IMR-90 (cell line): Measurements from ENCODE around the gene RBM25. TPM values are rescaled to one million over a fixed set of nuclear protein-coding genes. Genes with fewer than 3 reads are reported as not detected.
"Not testable (repeated sequence)": the region's sequence is repeated elsewhere in the genome, so short reads cannot be mapped to it uniquely, and the experiment has no call there.

Experiments
- ATAC-seq: fragments of 200-7000 bp; cut with Tn5 transposase; 2 replicates; pipeline ENCODE4 v1.9.1; 2020; ENCODE audit warnings: low read depth, mild to moderate bottlenecking, moderate library complexity
- BruUV-seq: library from RNA; stranded (reverse); fragments of 400-500 nt; replicated peaks from 2 replicates; lab custom pipeline; 2021; lab: Mats Ljungman, UMichigan
- CTCF ChIA-PET: fragments of 300-600 bp; formaldehyde crosslinking; extraction: SDS; loops from one replicate; lab custom pipeline; 2021; ENCODE audit warnings: antibody characterized with exemption; lab: Yijun Ruan, JAX
- POLR2A ChIA-PET: fragments of 300-600 bp; sonication (Branson Sonifier 250); formaldehyde crosslinking; loops from one replicate; lab custom pipeline; 2022; ENCODE audit warnings: antibody characterized with exemption; ENCODE audit not compliant: unreplicated experiment; lab: Charles Lee
- DNase-seq: peaks from one replicate; pipeline ENCODE4 v3.0.0; 2013
- H2AFZ ChIP-seq: replicated peaks from 2 replicates; pipeline ENCODE3; 2013; ENCODE audit warnings: low read length, mild to moderate bottlenecking; ENCODE audit not compliant: poor library complexity
- H2AK5ac ChIP-seq: 2 replicates; pipeline ENCODE4 v1.6.1; 2013; ENCODE audit warnings: low read depth, low read length, inconsistent platforms
- H2AK9ac ChIP-seq: replicated peaks from 2 replicates; pipeline ENCODE3; 2013; ENCODE audit warnings: mild to moderate bottlenecking, low read depth, low read length, moderate library complexity; ENCODE audit not compliant: poor library complexity
- H2BK120ac ChIP-seq: 2 replicates; pipeline ENCODE4 v1.6.1; 2013; ENCODE audit warnings: low read depth, low read length, inconsistent platforms
- H2BK15ac ChIP-seq: 3 replicates; pipeline ENCODE4 v1.6.1; 2013; ENCODE audit warnings: low read depth, low read length, inconsistent platforms
- H2BK20ac ChIP-seq: 2 replicates; pipeline ENCODE4 v1.6.1; 2013; ENCODE audit warnings: low read depth, mild to moderate bottlenecking, inconsistent platforms, low read length, moderate library complexity
- H2BK5ac ChIP-seq: 2 replicates; pipeline ENCODE4 v1.6.1; 2013; ENCODE audit warnings: mild to moderate bottlenecking, low read depth, low read length, inconsistent platforms; ENCODE audit not compliant: poor library complexity, severe bottlenecking
- H3K14ac ChIP-seq: replicated peaks from 2 replicates; pipeline ENCODE4 v1.6.1; 2013; ENCODE audit warnings: low read depth, low read length, inconsistent platforms
- H3K18ac ChIP-seq: 2 replicates; pipeline ENCODE4 v1.6.1; 2013; ENCODE audit warnings: low read depth, low read length, control low read depth
- H3K23ac ChIP-seq: 2 replicates; pipeline ENCODE4 v1.6.1; 2013; ENCODE audit warnings: low read depth, low read length, inconsistent platforms
- H3K27ac ChIP-seq: 2 replicates; pipeline ENCODE4 v1.5.1; 2013; ENCODE audit warnings: mild to moderate bottlenecking, control low read depth, low read length; ENCODE audit not compliant: insufficient read depth
- H3K27me3 ChIP-seq: 2 replicates; pipeline ENCODE4 v1.6.1; 2013; ENCODE audit warnings: low read length; ENCODE audit not compliant: control insufficient read depth, insufficient read depth
- H3K36me3 ChIP-seq: 2 replicates; pipeline ENCODE4 v1.6.1; 2013; ENCODE audit warnings: low read length, mixed read lengths; ENCODE audit not compliant: control insufficient read depth, insufficient read depth
- H3K4ac ChIP-seq: 2 replicates; pipeline ENCODE4 v1.6.1; 2013; ENCODE audit warnings: low read depth, low read length, inconsistent platforms
- H3K4me1 ChIP-seq: 2 replicates; pipeline ENCODE4 v1.6.1; 2013; ENCODE audit warnings: low read length, mixed read lengths; ENCODE audit not compliant: control insufficient read depth, insufficient read depth
- H3K4me2 ChIP-seq: 2 replicates; pipeline ENCODE4 v1.6.1; 2013; ENCODE audit warnings: low read depth, mild to moderate bottlenecking, control low read depth, low read length, moderate library complexity
- H3K4me3 ChIP-seq: 2 replicates; pipeline ENCODE4 v1.5.1; 2013; ENCODE audit warnings: low read depth, mild to moderate bottlenecking, control low read depth, low read length, moderate library complexity; ENCODE audit not compliant: insufficient read depth
- H3K56ac ChIP-seq: 2 replicates; pipeline ENCODE4 v1.6.1; 2013; ENCODE audit warnings: low read length, inconsistent platforms; ENCODE audit not compliant: insufficient read depth; ENCODE audit errors: extremely low read depth
- H3K79me1 ChIP-seq, 2 experiments: 2 replicates each; pipeline ENCODE4 v1.6.1; 2013; ENCODE audit warnings: low read length in 2 of 2, inconsistent platforms in 1 of 2, low read depth in 1 of 2
- H3K9ac ChIP-seq: 2 replicates; pipeline ENCODE4 v1.6.1; 2013; ENCODE audit warnings: low read depth, low read length, control low read depth
- H3K9me1 ChIP-seq: 2 replicates; pipeline ENCODE4 v1.6.1; 2013; ENCODE audit warnings: low read length, inconsistent platforms; ENCODE audit not compliant: insufficient read depth
- H3K9me3 ChIP-seq: 2 replicates; pipeline ENCODE4 v1.6.1; 2013; ENCODE audit warnings: low read length; ENCODE audit not compliant: control insufficient read depth, insufficient read depth
- H4K20me1 ChIP-seq: 2 replicates; pipeline ENCODE4 v1.6.1; 2013; ENCODE audit warnings: low read length, inconsistent platforms; ENCODE audit not compliant: insufficient read depth
- H4K5ac ChIP-seq: 2 replicates; pipeline ENCODE4 v1.6.1; 2013; ENCODE audit warnings: mild to moderate bottlenecking, low read depth, low read length, control low read depth
- H4K8ac ChIP-seq, 2 experiments: 2 replicates each; pipeline ENCODE4 v1.6.1; 2013; ENCODE audit warnings: low read depth in 2 of 2, low read length in 2 of 2, control low read depth in 1 of 2, inconsistent platforms in 1 of 2
- H4K91ac ChIP-seq: 2 replicates; pipeline ENCODE4 v1.6.1; 2013; ENCODE audit warnings: low read depth, low read length, inconsistent platforms; ENCODE audit not compliant: insufficient read depth
- BHLHE40 ChIP-seq: fragments of 150-350 bp; IDR thresholded peaks from 2 replicates; pipeline ENCODE4 v1.6.1; 2016; ENCODE audit warnings: mild to moderate bottlenecking, low read depth, low read length
- CEBPB ChIP-seq: IDR thresholded peaks from 2 replicates; pipeline ENCODE4 v1.6.1; 2012; ENCODE audit warnings: low read depth, low read length, improper control_type of control experiment
- CHD1 ChIP-seq: IDR thresholded peaks from 2 replicates; pipeline ENCODE4 v1.6.1; 2012; ENCODE audit warnings: low read depth, low read length, improper control_type of control experiment
- NFE2L2 ChIP-seq: fragments of 150-350 bp; IDR thresholded peaks from 2 replicates; pipeline ENCODE4 v1.6.1; 2016; ENCODE audit warnings: low read depth, mild to moderate bottlenecking, low read length
- POLR2A ChIP-seq: IDR thresholded peaks from 2 replicates; pipeline ENCODE4 v1.6.1; 2012; ENCODE audit warnings: mild to moderate bottlenecking, low read depth, low read length
- RAD21 ChIP-seq: IDR thresholded peaks from 2 replicates; pipeline ENCODE4 v1.6.1; 2012; ENCODE audit warnings: low read length, improper control_type of control experiment
- RFX5 ChIP-seq: IDR thresholded peaks from 2 replicates; pipeline ENCODE4 v1.8.0; 2012; ENCODE audit warnings: low read depth, mild to moderate bottlenecking, low read length, moderate library complexity
- SMC3 ChIP-seq: fragments of 150-350 bp; IDR thresholded peaks from 2 replicates; pipeline ENCODE4 v1.6.1; 2016; ENCODE audit warnings: low read depth, mild to moderate bottlenecking, antibody characterized with exemption, low read length, moderate library complexity
- WGBS, 2 experiments: methylation state at CpG; one replicate each; pipeline versions ENCODE4 v1.1.5 to v1.1.7; 2013; ENCODE audit warnings: missing lambda C conversion rate in 2 of 2; ENCODE audit not compliant: insufficient read length in 1 of 2; ENCODE audit errors: extremely low coverage in 2 of 2; 5-methylcytosine and 5-hydroxymethylcytosine counted together
- dilution Hi-C: fragments of 300-500 bp; cut with HindIII; formaldehyde crosslinking; loops from one replicate; pipeline ENCODE4 v1.14.3; 2018; ENCODE audit warnings: low sequenced_read_pairs; ENCODE audit not compliant: unreplicated experiment
- in situ Hi-C: fragments of 300-500 bp; cut with MboI; formaldehyde crosslinking; loops from 3 replicates; pipeline ENCODE4 v1.14.3; 2019; ENCODE audit warnings: low sequenced_read_pairs, inconsistent platforms, mixed read lengths
- intact Hi-C: fragments of 100-400 bp; cut with micrococcal nuclease; formaldehyde crosslinking; loops from 2 replicates; pipeline ENCODE4 v1.10.0; 2022
- polyA plus RNA-seq, 3 experiments: library from polyadenylated mRNA; depleted of rRNA; stranded (reverse); fragments of >200 nt; gene quantifications; 2 replicates each; pipeline ENCODE4 v1.2.3, GENCODE V29; 2012; ENCODE audit warnings: low replicate concordance in 1 of 3
- total RNA-seq: library from RNA; depleted of rRNA; stranded (reverse); fragments of >200 nt; gene quantifications from 2 replicates; pipeline ENCODE4 v1.2.3, GENCODE V29; 2012

The RBM25 gene
- total and polyA plus RNA-seq, 2 of the 4 experiments (the other 2 are of a cell fraction) = 32.3 to 32.9 TPM

DNA sequence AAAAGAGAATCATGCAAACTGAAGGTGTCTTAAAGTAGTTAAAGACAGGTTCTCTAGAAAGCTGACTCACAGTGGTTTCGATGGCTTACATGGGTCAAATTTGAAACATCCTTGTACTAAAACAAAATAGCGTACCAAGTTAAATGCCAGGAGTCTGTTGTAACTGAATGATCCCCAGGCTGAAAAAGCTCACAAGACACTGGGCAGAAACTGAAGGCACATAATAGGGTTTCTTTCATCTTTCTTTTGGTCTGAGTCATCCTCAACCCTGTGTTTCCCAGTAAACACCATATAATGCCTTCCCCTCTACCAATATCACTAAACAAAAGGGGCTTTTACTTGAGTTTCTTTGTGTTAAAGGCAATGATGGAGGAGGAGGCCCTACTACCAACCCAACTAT, 44.2 kb upstream of the RBM25 start:
- in situ Hi-C loops = no loop called here
- CTCF ChIA-PET = no interaction called here

DNA sequence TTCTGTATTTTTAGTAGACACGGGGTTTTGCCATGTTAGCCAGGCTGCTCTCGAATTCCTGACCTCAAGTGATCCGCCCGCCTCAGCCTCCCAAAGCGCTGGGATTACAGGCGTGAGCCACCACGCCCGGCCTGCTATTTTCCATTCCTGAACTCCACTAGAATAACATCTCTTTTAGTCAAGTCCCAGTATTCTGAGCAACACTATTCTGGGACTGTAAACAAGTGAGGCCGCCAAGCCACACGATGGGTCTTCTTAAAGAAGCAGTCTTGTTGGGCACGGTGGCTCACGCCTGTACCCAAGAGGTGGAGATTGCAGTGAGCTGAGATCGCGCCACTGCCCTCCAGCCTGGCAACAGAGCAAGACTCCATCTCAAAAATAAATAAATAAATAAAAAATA, 42.8 kb upstream of the RBM25 start:
- H3K56ac ChIP-seq, intact Hi-C loops, ATAC-seq, H4K8ac ChIP-seq, DNase-seq, H3K23ac ChIP-seq, POLR2A ChIA-PET, H3K9me3 ChIP-seq, dilution Hi-C loops, H3K27me3 ChIP-seq, H2BK15ac ChIP-seq, H3K27ac ChIP-seq, H4K91ac ChIP-seq, H3K14ac ChIP-seq, H2AK9ac ChIP-seq, H3K4me2 ChIP-seq, H2AFZ ChIP-seq, H3K4ac ChIP-seq, H3K4me3 ChIP-seq, H3K9me1 ChIP-seq, in situ Hi-C loops, H2AK5ac ChIP-seq, H2BK5ac ChIP-seq, H2BK120ac ChIP-seq, H3K18ac ChIP-seq, BruUV-seq, H4K5ac ChIP-seq, H2BK20ac ChIP-seq, CTCF ChIA-PET, H3K4me1 ChIP-seq, H3K9ac ChIP-seq: not testable (repeated sequence)
- Histone ChIP-seq H4K20me1 (peaks cover 18% of the 10 kb centered on the region; the same call in 1 of the 2 replicates), H3K36me3 (peaks cover 30% of the 10 kb centered on the region), H3K79me1 (peaks cover 10 to 74% of the 10 kb centered on the region in 2 experiments)
- 100% methylated on average over 1 of the region's 14 CpGs; no CpG with 5 or more reads in 1 of the 2 experiments for WGBS, 2 experiments

More for the DNA sequence above, 44.2 kb upstream of the RBM25 start:
- Histone ChIP-seq H2BK15ac (no peak overlapping the region), H2BK120ac (no peak overlapping the region), H3K56ac (no peak overlapping the region), H2AK5ac (no peak overlapping the region), H2AK9ac (no peak overlapping the region), H3K9me1 (0 out of 2 replicates have a peak, but pooled peaks cover 4% of the 10 kb centered on the region), H3K27me3 (no peaks in the 10 kb centered on the region), H4K20me1 (peaks cover 19% of the 10 kb centered on the region; the same call in 1 of the 2 replicates), H3K36me3 (peaks cover 29% of the 10 kb centered on the region), H2BK5ac (peak overlapping the region; percentile 58), H4K5ac (no peak overlapping the region), H3K79me1 (peaks cover 13 to 74% of the 10 kb centered on the region in 2 experiments), H3K27ac (no peak overlapping the region), H3K4me3 (no peak overlapping the region), H3K9ac (no peak overlapping the region), H3K18ac (no peak overlapping the region), H3K14ac (no peak overlapping the region), H4K8ac (no peak overlapping the region), H4K91ac (no peak overlapping the region), H3K4me1 (peaks cover 4% of the 10 kb centered on the region; the same call in 1 of the 2 replicates), H2AFZ (no peak overlapping the region), H3K4ac (no peak overlapping the region), H3K9me3 (no peaks in the 10 kb centered on the region), H3K4me2 (peak overlapping the region; percentile 16; the same call in 1 of the 2 replicates), H2BK20ac (no peak overlapping the region), H3K23ac (no peak overlapping the region)
- peak; percentile 30; the same call in 1 of the 2 replicates for TF ChIP-seq NFE2L2
- TF ChIP-seq BHLHE40 = no peak
- no peak for TF ChIP-seq SMC3
- no peak for TF ChIP-seq RAD21
- TF ChIP-seq CHD1 = no peak
- TF ChIP-seq CEBPB = no peak
- TF ChIP-seq POLR2A = no peak
- TF ChIP-seq RFX5 = no peak
- BruUV-seq = no TSS peak
- no CpG with 5 or more reads among the region's 2 CpGs for WGBS, 2 experiments
- ATAC-seq (peak; percentile 84), DNase-seq (peak; percentile 83)
- intact Hi-C loops (no loop called here), dilution Hi-C loops (no loop called here)
- POLR2A ChIA-PET = interaction anchor here (0.6 kb wide), 1 partner anchor 12 kb away, joined by 3 read pairs; no protein-coding TSS in a partner anchor
